HTR-8/SVneo (cell line): ENCODE measurements around the gene C15orf39.

Experiments used
- DNase-seq: peaks from one replicate; pipeline ENCODE4 v3.0.0; 2011; ENCODE audit warnings: low spot score, mixed read lengths; ENCODE audit not compliant: insufficient read length
- FAIRE-seq: peaks from 2 replicates; lab custom pipeline; 2011; peaks lifted over from hg19 to GRCh38; lab: Jason Lieb, UNC

C15orf39 gene

GRCh38 chr15:75171408-75171807, 30.3 kb upstream of the C15orf39 start:
- FAIRE-seq = no peak
- DNase-seq = no peak

- DNase-seq (no peak), FAIRE-seq (no peak)
Measured at GRCh38 chr15:75172284-75172820, 29.3 kb upstream of the C15orf39 start.

GRCh38 chr15:75174102-75174501, 27.6 kb upstream of the C15orf39 start:
- DNase-seq = no peak
- FAIRE-seq = no peak

- FAIRE-seq (no peak), DNase-seq (no peak)
Measured at GRCh38 chr15:75174729-75175128, 27.0 kb upstream of the C15orf39 start.

- FAIRE-seq (no peak), DNase-seq (no peak)
Measured at GRCh38 chr15:75176396-75176761, 25.3 kb upstream of the C15orf39 start.

- FAIRE-seq (no peak), DNase-seq (no peak)
Measured at GRCh38 chr15:75177360-75178071, 24.2 kb upstream of the C15orf39 start.

- no peak for DNase-seq
- no peak for FAIRE-seq
Measured at GRCh38 chr15:75178171-75178937, 23.3 kb upstream of the C15orf39 start.

GRCh38 chr15:75178938-75179745, 22.5 kb upstream of the C15orf39 start:
- FAIRE-seq = no peak
- DNase-seq = no peak

- DNase-seq (no peak), FAIRE-seq (no peak)
Measured at GRCh38 chr15:75179746-75180140, 21.9 kb upstream of the C15orf39 start.

- DNase-seq = no peak
- FAIRE-seq = no peak
Measured at GRCh38 chr15:75181780-75182179, 19.9 kb upstream of the C15orf39 start.

GRCh38 chr15:75182187-75183131, 19.2 kb upstream of the C15orf39 start:
- DNase-seq (no peak), FAIRE-seq (no peak)

GRCh38 chr15:75185271-75186029, 16.2 kb upstream of the C15orf39 start:
- no peak for DNase-seq
- FAIRE-seq = no peak

GRCh38 chr15:75186044-75186443, 15.6 kb upstream of the C15orf39 start:
- FAIRE-seq = no peak
- no peak for DNase-seq

GRCh38 chr15:75188499-75188898, 13.2 kb upstream of the C15orf39 start:
- DNase-seq = no peak
- FAIRE-seq = no peak

GRCh38 chr15:75191235-75191634, 10.4 kb upstream of the C15orf39 start:
- no peak for DNase-seq
- FAIRE-seq = no peak

GRCh38 chr15:75192307-75192706, 9.4 kb upstream of the C15orf39 start:
- DNase-seq = no peak
- no peak for FAIRE-seq

- FAIRE-seq (no peak), DNase-seq (no peak)
Measured at GRCh38 chr15:75193272-75193671, 8.4 kb upstream of the C15orf39 start.

- DNase-seq (no peak), FAIRE-seq (no peak)
Measured at GRCh38 chr15:75193976-75194375, 7.7 kb upstream of the C15orf39 start.

GRCh38 chr15:75194397-75194796, 7.3 kb upstream of the C15orf39 start:
- DNase-seq (no peak), FAIRE-seq (no peak)
